HL-60 (cell line): ENCODE data around the gene CDK6.

Experiments used
- DNase-seq, 2 experiments: peaks; one replicate each; pipeline ENCODE4 v3.0.0-alpha.2; 2010 to 2020; ENCODE audit warnings: low read depth in 1 of 2, low spot score in 1 of 2
- H3K27ac ChIP-seq: fragments of 250-450 bp; sonication (Bioruptor Pico); replicated peaks from 2 replicates; pipeline ENCODE4 v1.5.1; 2020; ENCODE audit warnings: mild to moderate bottlenecking, moderate library complexity
- H3K27me3 ChIP-seq: fragments of 250-450 bp; sonication (Bioruptor Pico); 2 replicates; pipeline ENCODE4 v1.5.1; 2021; ENCODE audit warnings: mild to moderate bottlenecking, moderate library complexity; ENCODE audit not compliant: insufficient read depth, poor library complexity, severe bottlenecking
- H3K4me3 ChIP-seq: replicated peaks from 2 replicates; pipeline ENCODE4 v1.5.1; 2011; ENCODE audit warnings: mild to moderate bottlenecking, control low read depth, low read length; ENCODE audit not compliant: insufficient read depth
- CTCF ChIP-seq: IDR thresholded peaks from one replicate; pipeline ENCODE4 v1.5.1; 2011; ENCODE audit warnings: low read length, control low read depth, inconsistent platforms; ENCODE audit not compliant: insufficient read depth
- GABPA ChIP-seq: IDR thresholded peaks from 2 replicates; pipeline ENCODE4 v1.6.1; 2012; ENCODE audit warnings: low read depth
- POLR2AphosphoS5 ChIP-seq: IDR thresholded peaks from 2 replicates; pipeline ENCODE4 v1.6.1; 2012; ENCODE audit warnings: low read depth
- REST ChIP-seq: IDR thresholded peaks from 2 replicates; pipeline ENCODE4 v1.6.1; 2012; ENCODE audit warnings: low read depth; ENCODE audit not compliant: insufficient replicate concordance
- SPI1 ChIP-seq: IDR thresholded peaks from 2 replicates; pipeline ENCODE4 v1.6.1; 2012; ENCODE audit warnings: low read depth, mild to moderate bottlenecking, borderline replicate concordance

The CDK6 gene

GRCh38 chr7:92773808-92774207, 62.6 kb downstream of the CDK6 start:
- H3K4me3 ChIP-seq: no peak overlapping the region
- TF ChIP-seq GABPA: no peak
- no peak for TF ChIP-seq REST
- no peak for TF ChIP-seq POLR2AphosphoS5
- TF ChIP-seq SPI1: no peak
- no peak for TF ChIP-seq CTCF
- no peak overlapping the region; the same call in 1 of the 2 replicates for H3K27ac ChIP-seq
- DNase-seq: no peak
- H3K27me3 ChIP-seq: no peaks in the 10 kb centered on the region

- DNase-seq: no peak
- Histone ChIP-seq H3K27me3 (no peaks in the 10 kb centered on the region), H3K27ac (no peak overlapping the region), H3K4me3 (no peak overlapping the region)
- no peak for TF ChIP-seq REST
- no peak for TF ChIP-seq SPI1
- no peak for TF ChIP-seq CTCF
- no peak for TF ChIP-seq POLR2AphosphoS5
- no peak for TF ChIP-seq GABPA
Measured at GRCh38 chr7:92769844-92770243, 66.5 kb downstream of the CDK6 start.

GRCh38 chr7:92769394-92769699, 67.0 kb downstream of the CDK6 start:
- Histone ChIP-seq H3K27me3 (no peaks in the 10 kb centered on the region), H3K4me3 (no peak overlapping the region), H3K27ac (no peak overlapping the region)
- no peak for DNase-seq
- TF ChIP-seq POLR2AphosphoS5 (no peak), GABPA (no peak), REST (no peak), SPI1 (no peak), CTCF (no peak)
